GM21825 (cell line): ENCODE results near the gene FBXW11.
"Not testable (repeated sequence)": the region's sequence is repeated elsewhere in the genome, so short reads cannot be mapped to it uniquely, and the experiment has no call there.

Experiments
- ATAC-seq: cut with Tn5 transposase; IDR thresholded peaks from one replicate; pipeline ENCODE4 v1.9.1; 2021; ENCODE audit warnings: mild to moderate bottlenecking, moderate library complexity; ENCODE audit not compliant: unreplicated experiment

FBXW11 gene

GRCh38 chr5:171915700-171916099, 90.7 kb downstream of the FBXW11 start:
- not testable (repeated sequence) for ATAC-seq

DNA sequence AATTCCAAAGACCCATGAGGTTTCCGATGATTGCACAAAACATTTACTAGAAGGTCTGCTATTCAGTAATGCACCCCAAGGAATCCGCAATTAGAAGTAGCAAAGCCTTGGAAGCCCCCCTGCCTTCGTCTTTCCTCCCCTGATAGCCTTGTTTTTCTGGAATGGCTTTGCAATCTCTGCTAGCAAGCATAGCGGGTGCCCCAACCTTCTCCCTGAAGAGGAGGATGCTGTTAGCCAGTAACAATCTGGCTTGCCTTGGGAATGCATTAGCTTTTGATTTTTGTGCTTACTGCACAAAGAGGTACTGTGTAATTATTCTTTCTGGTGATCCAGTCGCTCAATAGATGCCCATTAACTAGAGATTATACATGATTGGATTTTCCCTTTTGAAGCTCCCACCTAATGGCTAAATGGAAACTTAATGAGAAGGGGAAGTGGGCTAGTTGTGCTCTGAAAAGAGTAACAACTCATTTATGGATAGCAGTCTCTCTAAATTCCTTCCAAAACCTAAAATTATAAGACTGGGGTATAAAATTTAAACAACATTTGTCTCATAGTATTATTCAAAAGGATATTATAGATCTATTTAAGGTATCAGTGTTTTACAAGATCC, 91.6 kb downstream of the FBXW11 start:
- ATAC-seq = no peak

DNA sequence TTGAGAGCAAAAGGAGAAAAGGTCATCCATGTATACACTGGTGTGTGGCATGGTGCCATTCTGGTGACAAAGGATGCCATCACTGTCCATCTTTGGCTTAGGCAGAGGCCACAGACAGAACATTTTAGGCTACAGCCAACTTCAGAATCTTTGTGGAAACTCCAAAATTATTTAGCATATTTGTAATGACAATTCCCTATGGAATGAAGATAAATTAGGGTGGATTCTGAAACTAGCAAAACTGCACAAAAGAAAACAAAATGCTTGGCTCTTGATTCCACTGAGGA, 92.5 kb downstream of the FBXW11 start:
- ATAC-seq = no peak

- ATAC-seq = no peak
Observed at GRCh38 chr5:171911152-171911551, 95.3 kb downstream of the FBXW11 start.

GRCh38 chr5:171908638-171909037, 97.8 kb downstream of the FBXW11 start:
- no peak for ATAC-seq

- ATAC-seq = peak; percentile 59
Observed at GRCh38 chr5:171907725-171908343, 98.6 kb downstream of the FBXW11 start.

DNA sequence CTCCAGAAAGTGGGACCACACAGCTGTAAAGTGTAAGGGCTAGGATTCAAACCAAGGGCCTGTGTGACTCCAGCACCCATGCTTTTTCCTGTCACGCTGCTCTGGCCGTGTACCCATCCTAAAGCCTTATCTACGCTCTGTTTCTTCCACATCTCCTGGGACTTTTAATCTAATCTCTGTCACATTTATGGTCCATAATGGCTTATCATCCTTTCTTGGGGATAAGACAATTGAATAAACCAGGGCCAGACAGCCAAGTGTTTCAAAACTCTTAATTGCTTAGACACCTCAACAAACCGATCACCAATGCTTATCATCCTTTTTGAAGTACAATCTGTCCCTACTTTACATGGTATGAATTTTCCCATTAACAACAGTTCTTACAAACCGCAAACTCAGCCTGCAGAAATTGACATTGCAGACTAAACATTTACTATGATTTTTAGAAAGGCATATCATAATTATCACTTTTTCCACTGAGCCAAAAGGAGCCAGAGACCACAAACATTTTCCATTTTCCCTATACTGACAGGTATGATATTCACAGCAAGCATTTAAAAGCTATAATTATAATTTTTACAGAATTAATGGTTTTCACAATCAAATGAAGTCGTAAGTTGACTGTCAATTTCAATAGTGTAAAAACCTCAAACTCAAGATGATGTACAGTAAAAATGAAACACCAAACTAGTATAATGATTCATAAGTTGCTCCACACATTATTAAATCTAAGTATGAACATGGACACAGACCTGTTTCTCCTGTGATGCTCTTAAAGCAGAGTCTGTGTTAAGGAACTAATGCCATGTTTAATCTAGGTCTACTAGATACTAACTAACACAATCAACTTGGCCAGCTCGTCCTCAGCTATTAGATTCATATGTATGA, 99.5 kb downstream of the FBXW11 start:
- ATAC-seq = no peak

DNA sequence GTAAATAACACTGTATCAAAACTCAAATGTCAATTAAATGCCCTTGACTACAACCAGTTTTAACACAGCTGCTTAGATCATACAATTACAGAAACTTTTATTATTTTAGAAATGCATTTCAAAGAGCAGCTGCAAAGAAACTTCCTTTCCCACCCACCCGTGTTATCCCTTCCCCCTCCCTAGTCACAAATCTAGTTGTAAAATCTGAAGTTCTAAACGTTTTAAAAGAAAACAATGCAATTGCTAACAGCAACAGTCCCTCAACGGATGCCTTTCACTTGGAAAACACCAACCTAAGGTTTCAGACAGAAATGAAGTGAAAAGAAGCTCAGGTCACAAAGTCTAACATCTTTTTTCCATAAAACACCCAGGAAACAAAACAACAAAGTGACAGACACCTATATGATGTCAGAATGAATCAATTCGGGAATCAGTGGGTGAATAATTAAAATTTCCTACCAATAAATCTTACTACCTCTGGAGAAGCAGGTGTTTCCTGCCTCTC, 100.3 kb downstream of the FBXW11 start:
- no peak for ATAC-seq

DNA sequence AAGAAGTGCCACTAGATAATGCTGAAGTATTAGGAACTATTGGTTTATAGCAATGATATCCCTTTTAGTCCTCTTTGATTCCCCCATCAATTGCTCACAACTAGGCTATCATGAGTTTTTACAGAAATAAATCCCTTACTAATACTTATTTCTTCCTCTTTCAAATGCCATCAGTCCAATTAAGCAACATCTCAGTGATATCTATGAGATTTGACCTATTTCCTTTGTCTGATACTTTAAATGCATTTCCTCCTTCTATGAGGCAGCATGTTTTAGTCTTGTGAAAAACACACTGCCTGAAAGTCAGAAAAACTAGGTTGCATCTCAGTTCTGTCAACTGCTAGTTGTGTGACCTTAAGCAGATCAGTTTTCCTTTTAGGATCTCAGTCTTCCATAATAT, 101.6 kb downstream of the FBXW11 start:
- no peak for ATAC-seq

DNA sequence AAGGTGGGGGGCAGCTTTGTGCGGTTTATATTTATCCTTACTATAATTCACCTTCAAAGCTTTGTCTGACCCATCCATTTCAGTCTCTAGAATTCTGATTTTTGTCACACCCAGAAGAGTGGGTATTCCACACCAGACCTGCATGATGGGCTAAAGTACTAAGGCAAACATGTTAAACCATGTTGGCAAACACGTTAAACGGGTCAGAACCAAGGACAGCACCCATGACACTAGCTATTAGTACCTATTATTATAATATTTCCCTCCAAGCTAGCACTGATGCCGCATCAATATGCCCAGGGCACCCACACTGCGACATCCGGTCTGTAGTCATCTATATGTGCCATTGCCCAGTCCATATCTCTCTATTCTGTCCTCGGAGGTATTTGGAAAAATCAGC, 104.7 kb downstream of the FBXW11 start:
- ATAC-seq = no peak

DNA sequence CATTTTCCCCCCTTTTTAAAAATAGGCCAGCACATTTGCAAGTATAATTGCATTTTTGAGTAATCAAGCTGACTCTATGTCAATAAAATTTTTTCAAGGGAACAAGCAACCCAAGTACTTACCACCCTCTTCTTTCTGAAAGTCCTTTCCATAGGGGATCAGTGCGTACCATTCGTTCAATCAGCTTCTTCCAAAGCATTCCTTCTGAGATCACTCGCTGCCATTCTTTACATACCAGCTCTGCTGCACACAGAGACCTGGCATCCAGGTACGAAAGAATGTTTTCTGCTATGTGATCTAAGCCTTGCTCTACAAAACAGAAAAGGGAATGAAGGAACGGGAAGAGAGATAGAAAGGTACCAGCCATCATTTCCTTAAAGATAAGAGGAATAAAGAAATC, 106.6 kb downstream of the FBXW11 start:
- ATAC-seq = no peak

DNA sequence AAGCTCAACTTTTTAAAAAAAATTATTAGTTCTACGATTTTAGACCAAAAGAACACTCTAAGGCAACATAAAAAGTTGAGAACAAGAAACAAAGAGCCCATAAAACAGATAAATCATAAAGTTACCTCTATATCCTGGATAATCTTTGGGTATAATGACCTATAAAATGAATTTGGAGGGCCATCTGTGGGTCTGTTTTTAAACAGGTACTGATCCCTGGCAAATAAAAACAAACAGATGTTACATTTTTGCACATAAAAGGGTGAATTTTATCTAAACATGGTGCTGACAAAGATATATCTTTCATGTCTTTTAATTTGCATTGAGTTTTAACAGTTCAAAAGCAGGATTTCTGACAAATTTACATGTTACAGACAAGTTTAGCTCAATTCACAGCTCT, 107.6 kb downstream of the FBXW11 start:
- no peak for ATAC-seq

DNA sequence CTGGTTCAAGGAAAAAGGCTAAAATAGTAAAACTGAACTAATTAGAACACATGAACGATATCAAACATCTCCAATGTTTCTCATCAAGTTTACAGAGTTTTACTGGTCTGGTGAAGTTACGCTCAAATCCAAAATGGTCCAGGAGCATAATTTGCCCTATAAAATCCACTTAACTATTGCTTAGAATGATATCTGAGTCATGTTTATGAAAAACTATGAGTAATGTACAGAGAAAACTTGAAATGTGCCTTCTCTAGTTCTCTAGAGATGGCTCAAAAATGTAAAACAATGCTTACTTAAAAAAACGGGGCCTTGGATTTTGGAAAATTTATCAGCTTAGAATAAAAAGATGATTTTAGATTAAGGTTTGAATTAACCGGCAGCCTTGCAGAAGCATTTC, 108.1 kb downstream of the FBXW11 start:
- ATAC-seq = no peak

DNA sequence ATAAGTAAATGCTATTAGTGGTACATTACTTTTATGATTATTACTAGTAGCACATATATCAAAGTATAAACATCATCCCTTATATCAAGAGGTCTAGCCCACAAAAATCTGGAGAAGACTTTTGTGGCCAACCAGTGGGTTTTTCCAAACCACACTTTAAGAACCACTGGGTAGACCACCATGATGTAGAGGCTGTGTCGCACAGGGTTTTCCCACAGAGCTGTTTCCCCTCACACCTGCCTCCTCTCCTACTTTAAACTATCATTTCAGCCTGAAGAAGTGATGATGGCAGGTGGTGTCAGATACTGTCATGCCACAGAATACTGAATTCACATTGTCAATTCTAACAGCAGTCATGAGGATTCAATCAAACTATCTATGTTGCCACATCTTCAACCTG, 109.2 kb downstream of the FBXW11 start:
- ATAC-seq = no peak

GRCh38 chr5:171895081-171895480, 111.4 kb downstream of the FBXW11 start:
- no peak for ATAC-seq

GRCh38 chr5:171893290-171893886, 113.0 kb downstream of the FBXW11 start:
- ATAC-seq = no peak

- ATAC-seq = no peak
Observed at GRCh38 chr5:171891595-171891994, 114.8 kb downstream of the FBXW11 start.

GRCh38 chr5:171891150-171891549, 115.3 kb downstream of the FBXW11 start:
- no peak for ATAC-seq

GRCh38 chr5:171888051-171888481, 118.4 kb downstream of the FBXW11 start:
- no peak for ATAC-seq

GRCh38 chr5:171886037-171886436, 120.4 kb downstream of the FBXW11 start:
- not testable (repeated sequence) for ATAC-seq

GRCh38 chr5:171882118-171882517, 124.3 kb downstream of the FBXW11 start:
- no peak for ATAC-seq

DNA sequence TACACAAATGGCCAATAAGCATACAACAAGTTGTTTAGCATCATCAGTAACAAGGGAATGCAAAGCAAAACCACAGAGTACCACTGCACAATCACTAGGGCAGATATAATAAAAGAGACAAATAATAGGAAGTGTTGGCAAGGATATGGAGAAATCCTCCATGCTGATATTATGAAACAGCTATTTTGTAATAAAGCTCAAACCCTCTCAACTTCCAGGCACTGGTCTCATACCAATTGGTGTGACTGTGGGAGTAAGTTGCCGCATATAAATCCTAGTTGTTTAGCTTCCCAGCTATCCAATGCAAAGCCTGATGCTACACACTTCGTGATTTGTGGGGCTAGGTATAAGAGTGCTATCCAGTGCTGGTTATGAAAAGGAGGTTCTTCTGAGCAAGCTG, 132.2 kb downstream of the FBXW11 start:
- no peak for ATAC-seq
